Endothelial cell of umbilical vein (primary cell): ENCODE measurements around the gene C17orf75. TPM values are rescaled to one million over a fixed set of nuclear protein-coding genes. Genes with fewer than 3 reads are reported as not detected.

ENCODE experiments used
- BruUV-seq: library from RNA; stranded (reverse); fragments of 400-500 nt; replicated peaks from 2 replicates; lab custom pipeline; 2021; lab: Mats Ljungman, UMichigan
- CTCF ChIA-PET: fragments of 300-600, 350-600 bp; sonication (Branson Sonifier 250); formaldehyde crosslinking; loops from one replicate; lab custom pipeline; 2021; ENCODE audit warnings: antibody characterized with exemption, inconsistent platforms; lab: Charles Lee
- POLR2A ChIA-PET: fragments of 300-600, 350-600 bp; sonication (Branson Sonifier 250); formaldehyde crosslinking; loops from one replicate; lab custom pipeline; 2021; ENCODE audit warnings: antibody characterized with exemption, inconsistent platforms; lab: Charles Lee
- DNase-seq: peaks from one replicate; pipeline ENCODE4 v3.0.0-alpha.2; 2011; ENCODE audit warnings: low read depth, low spot score
- FAIRE-seq: peaks from 2 replicates; lab custom pipeline; 2011; peaks lifted over from hg19 to GRCh38; lab: Jason Lieb, UNC
- H2AFZ ChIP-seq: 2 replicates; pipeline ENCODE4 v1.6.0; 2012; ENCODE audit warnings: low read depth, low read length, control low read depth, inconsistent platforms
- H3K27ac ChIP-seq: 2 replicates; pipeline ENCODE4 v1.5.1; 2011; ENCODE audit warnings: low read depth, mild to moderate bottlenecking, control low read depth, low read length, moderate library complexity; ENCODE audit not compliant: insufficient read depth
- H3K27me3 ChIP-seq, 2 experiments: 2 replicates each; pipeline versions ENCODE4 v1.6.0 to v1.6.1; 2011; ENCODE audit warnings: low read length in 2 of 2, mixed read lengths in 1 of 2; ENCODE audit not compliant: control insufficient read depth in 2 of 2, insufficient read depth in 2 of 2
- H3K36me3 ChIP-seq, 2 experiments: 2 replicates in 1 of 2; 3 replicates in 1 of 2; pipeline ENCODE4 v1.5.1; 2011; ENCODE audit warnings: low read length in 2 of 2, mild to moderate bottlenecking in 1 of 2, moderate library complexity in 1 of 2; ENCODE audit not compliant: control insufficient read depth in 2 of 2, insufficient read depth in 2 of 2; ENCODE audit errors: extremely low read depth in 1 of 2
- H3K4me1 ChIP-seq: 3 replicates; pipeline ENCODE4 v1.5.1; 2011; ENCODE audit warnings: mild to moderate bottlenecking, low read length; ENCODE audit not compliant: control insufficient read depth, insufficient read depth; ENCODE audit errors: extremely low read depth
- H3K4me2 ChIP-seq: 2 replicates; pipeline ENCODE4 v1.6.1; 2011; ENCODE audit warnings: low read length, control low read depth, mixed read lengths; ENCODE audit not compliant: insufficient read depth
- H3K4me3 ChIP-seq, 3 experiments: fragments of 200-600 bp in 1 of 3; sonication (generic), shearing (Covaris generic) in 1 of 3; replicated peaks in 1 of 3; 2 replicates each; pipeline ENCODE4 v1.5.1; 2011 to 2016; ENCODE audit warnings: control low read depth in 3 of 3, low read length in 3 of 3, mild to moderate bottlenecking in 2 of 3, inconsistent platforms in 1 of 3, low read depth in 1 of 3, moderate library complexity in 1 of 3; ENCODE audit not compliant: insufficient read depth in 1 of 3
- H3K79me2 ChIP-seq: 2 replicates; pipeline ENCODE4 v1.6.0; 2012; ENCODE audit warnings: low read length, inconsistent platforms; ENCODE audit not compliant: control insufficient read depth, insufficient read depth
- H3K9ac ChIP-seq: replicated peaks from 2 replicates; pipeline ENCODE3; 2011; ENCODE audit warnings: low read length, control low read depth; ENCODE audit not compliant: insufficient read depth; ENCODE audit errors: extremely low read depth
- H3K9me1 ChIP-seq: replicated peaks from 3 replicates; pipeline ENCODE4 v1.6.0; 2011; ENCODE audit warnings: mild to moderate bottlenecking, low read length; ENCODE audit not compliant: control insufficient read depth, insufficient read depth; ENCODE audit errors: extremely low read depth
- H3K9me3 ChIP-seq: replicated peaks from 2 replicates; pipeline ENCODE4 v1.5.1; 2012; ENCODE audit warnings: low read length, inconsistent platforms; ENCODE audit not compliant: control insufficient read depth, insufficient read depth
- H4K20me1 ChIP-seq: replicated peaks from 2 replicates; pipeline ENCODE3; 2011; ENCODE audit warnings: mild to moderate bottlenecking, low read length; ENCODE audit not compliant: control insufficient read depth, insufficient read depth; ENCODE audit errors: extremely low read depth
- EZH2 ChIP-seq: IDR thresholded peaks from 2 replicates; pipeline ENCODE4 v1.6.1; 2012; ENCODE audit warnings: borderline replicate concordance, low read depth, mild to moderate bottlenecking, moderate library complexity, low read length, inconsistent platforms; ENCODE audit not compliant: severe bottlenecking
- FOS ChIP-seq: IDR thresholded peaks from 2 replicates; pipeline ENCODE4 v1.6.1; 2011; ENCODE audit warnings: mild to moderate bottlenecking, low read length, moderate library complexity, borderline replicate concordance; ENCODE audit not compliant: insufficient read depth
- GATA2 ChIP-seq: IDR thresholded peaks from 2 replicates; pipeline ENCODE4 v1.7.0; 2011; ENCODE audit warnings: low read depth, mild to moderate bottlenecking, moderate library complexity, mixed read lengths, low read length; ENCODE audit not compliant: insufficient read length, insufficient read depth
- JUN ChIP-seq: IDR thresholded peaks from 2 replicates; pipeline ENCODE4 v1.6.1; 2011; ENCODE audit warnings: borderline replicate concordance, low read depth; ENCODE audit not compliant: insufficient read length, insufficient read depth
- MYC ChIP-seq: IDR thresholded peaks from one replicate; pipeline ENCODE4 v1.6.1; 2011; ENCODE audit warnings: mild to moderate bottlenecking, low read depth, low read length
- POLR2A ChIP-seq: IDR thresholded peaks from 2 replicates; pipeline ENCODE4 v1.6.1; 2012; ENCODE audit warnings: low read depth, mild to moderate bottlenecking, control low read depth, low read length
- POLR2AphosphoS5 ChIP-seq: IDR thresholded peaks from 2 replicates; pipeline ENCODE4 v1.6.1; 2012; ENCODE audit warnings: low read depth, mild to moderate bottlenecking, control low read depth, low read length, moderate library complexity; ENCODE audit not compliant: insufficient read depth
- dilution Hi-C: fragments of 300-500 bp; cut with MboI; formaldehyde crosslinking; loops from one replicate; pipeline ENCODE4 v1.15.0; 2019; ENCODE audit warnings: low sequenced_read_pairs; ENCODE audit not compliant: extremely low pct_ligation_motif_present
- intact Hi-C: fragments of 100-400 bp; cut with micrococcal nuclease; formaldehyde crosslinking; loops from one replicate; pipeline ENCODE4 v1.10.0; 2022
- polyA plus RNA-seq, 4 experiments: library from polyadenylated mRNA; depleted of rRNA in 3 of 4; stranded (reverse) in 3 of 4; unstranded in 1 of 4; fragments of >200 nt; gene quantifications; 2 replicates each; pipeline versions ENCODE4 v1.2.1 to v1.2.3, GENCODE V29; 2011 to 2012; ENCODE audit warnings: missing spikeins in 1 of 4
- total RNA-seq: library from RNA; stranded (reverse); gene quantifications from 2 replicates; pipeline ENCODE4 v1.2.3, GENCODE V29; 2021
- TF ChIP-seq, protein P1 (sequence below), 2 donors: IDR thresholded peaks; 1 replicate in 1 of 2; 2 replicates in 1 of 2; pipeline ENCODE4 v1.5.1; 2011; ENCODE audit warnings: low read length in 2 of 2, mild to moderate bottlenecking in 2 of 2, moderate library complexity in 2 of 2, control low read depth in 1 of 2, inconsistent platforms in 1 of 2, low read depth in 1 of 2; ENCODE audit not compliant: insufficient read depth in 1 of 2; ENCODE audit errors: extremely low read depth in 1 of 2
- TF ChIP-seq, protein P2 (sequence below): IDR thresholded peaks from 2 replicates; pipeline ENCODE4 v1.6.1; 2011; ENCODE audit not compliant: insufficient read depth, insufficient read length

Gene C17orf75
- total and polyA plus RNA-seq, 2 donors (not counting 3 experiments of a cell fraction or from before 2014, with no cell fraction given), result 8.8 to 21.5 TPM

DNA sequence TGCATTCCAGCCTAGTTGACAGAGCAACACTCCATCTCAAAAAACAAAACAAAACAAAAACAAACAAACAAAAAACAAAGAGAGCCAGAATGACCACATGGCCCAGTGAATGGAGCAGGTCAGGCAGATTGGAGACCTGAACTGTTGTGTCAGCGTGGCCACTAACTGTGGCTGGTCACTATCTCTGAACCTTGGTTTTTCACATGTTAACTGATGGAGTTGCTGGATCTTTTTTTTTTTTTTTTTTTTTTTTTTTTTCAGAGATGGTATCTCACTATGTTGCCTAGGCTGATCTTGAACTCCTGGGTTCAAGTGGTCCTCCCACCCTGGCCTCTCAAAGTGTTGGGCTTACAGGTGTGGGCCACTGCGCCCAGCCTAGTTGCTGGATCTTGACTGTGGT lies 44.5 kb downstream of the C17orf75 start:
- no peaks in the 10 kb centered on the region for H3K36me3 ChIP-seq
- dilution Hi-C loops, result no loop called here
- no peaks in the 10 kb centered on the region for H3K4me1 ChIP-seq
- ChIA-PET CTCF (interaction anchor here (1.4 to 2.0 kb wide), 2 partner anchors 11 to 45 kb away, joined by 6 to 9 read pairs; no protein-coding TSS in a partner anchor), POLR2A (no interaction called here)
- no peak for DNase-seq
- intact Hi-C loops, result no loop called here
- no TSS peak for BruUV-seq
- TF ChIP-seq MYC, result no peak
- TF ChIP-seq JUN, result no peak
- no peak for TF ChIP-seq POLR2A
- TF ChIP-seq EZH2, result no peak
- TF ChIP-seq, protein P1, sequence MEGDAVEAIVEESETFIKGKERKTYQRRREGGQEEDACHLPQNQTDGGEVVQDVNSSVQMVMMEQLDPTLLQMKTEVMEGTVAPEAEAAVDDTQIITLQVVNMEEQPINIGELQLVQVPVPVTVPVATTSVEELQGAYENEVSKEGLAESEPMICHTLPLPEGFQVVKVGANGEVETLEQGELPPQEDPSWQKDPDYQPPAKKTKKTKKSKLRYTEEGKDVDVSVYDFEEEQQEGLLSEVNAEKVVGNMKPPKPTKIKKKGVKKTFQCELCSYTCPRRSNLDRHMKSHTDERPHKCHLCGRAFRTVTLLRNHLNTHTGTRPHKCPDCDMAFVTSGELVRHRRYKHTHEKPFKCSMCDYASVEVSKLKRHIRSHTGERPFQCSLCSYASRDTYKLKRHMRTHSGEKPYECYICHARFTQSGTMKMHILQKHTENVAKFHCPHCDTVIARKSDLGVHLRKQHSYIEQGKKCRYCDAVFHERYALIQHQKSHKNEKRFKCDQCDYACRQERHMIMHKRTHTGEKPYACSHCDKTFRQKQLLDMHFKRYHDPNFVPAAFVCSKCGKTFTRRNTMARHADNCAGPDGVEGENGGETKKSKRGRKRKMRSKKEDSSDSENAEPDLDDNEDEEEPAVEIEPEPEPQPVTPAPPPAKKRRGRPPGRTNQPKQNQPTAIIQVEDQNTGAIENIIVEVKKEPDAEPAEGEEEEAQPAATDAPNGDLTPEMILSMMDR (IDR thresholded peaks at IDR 0.05; ENCODE audit: extremely low read depth in 1 of 2, insufficient read depth in 1 of 2, low read depth in 1 of 2, low read length in 2 of 2), result no peak
- TF ChIP-seq FOS, result no peak
- no peak for TF ChIP-seq POLR2AphosphoS5
- no peak for TF ChIP-seq GATA2
- TF ChIP-seq, protein P2, sequence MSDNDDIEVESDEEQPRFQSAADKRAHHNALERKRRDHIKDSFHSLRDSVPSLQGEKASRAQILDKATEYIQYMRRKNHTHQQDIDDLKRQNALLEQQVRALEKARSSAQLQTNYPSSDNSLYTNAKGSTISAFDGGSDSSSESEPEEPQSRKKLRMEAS, result no peak
- no peak for FAIRE-seq
- H3K27ac ChIP-seq, result no peak overlapping the region
- no peak overlapping the region for H3K9ac ChIP-seq
- no peak overlapping the region for H3K4me2 ChIP-seq
- no peaks in the 10 kb centered on the region for H3K79me2 ChIP-seq
- no peak overlapping the region for H3K4me3 ChIP-seq
- H3K9me3 ChIP-seq, result no peaks in the 10 kb centered on the region
- H4K20me1 ChIP-seq, result no peaks in the 10 kb centered on the region
- no peak overlapping the region for H2AFZ ChIP-seq
- peaks cover 0 to 2% of the 10 kb centered on the region in 2 experiments for H3K27me3 ChIP-seq
- H3K9me1 ChIP-seq, result no peaks in the 10 kb centered on the region
